ENCODE measurements around the gene MSI2. TPM values are rescaled to one million over a fixed set of nuclear protein-coding genes. Genes with fewer than 3 reads are reported as not detected.

MSI2 gene
- total and polyA plus RNA-seq, 9 of the 15 experiments (the other 6 are each of a cell fraction or from before 2014, with no cell fraction given) = 4.6 to 61.8 (median 42.4) TPM

DNA sequence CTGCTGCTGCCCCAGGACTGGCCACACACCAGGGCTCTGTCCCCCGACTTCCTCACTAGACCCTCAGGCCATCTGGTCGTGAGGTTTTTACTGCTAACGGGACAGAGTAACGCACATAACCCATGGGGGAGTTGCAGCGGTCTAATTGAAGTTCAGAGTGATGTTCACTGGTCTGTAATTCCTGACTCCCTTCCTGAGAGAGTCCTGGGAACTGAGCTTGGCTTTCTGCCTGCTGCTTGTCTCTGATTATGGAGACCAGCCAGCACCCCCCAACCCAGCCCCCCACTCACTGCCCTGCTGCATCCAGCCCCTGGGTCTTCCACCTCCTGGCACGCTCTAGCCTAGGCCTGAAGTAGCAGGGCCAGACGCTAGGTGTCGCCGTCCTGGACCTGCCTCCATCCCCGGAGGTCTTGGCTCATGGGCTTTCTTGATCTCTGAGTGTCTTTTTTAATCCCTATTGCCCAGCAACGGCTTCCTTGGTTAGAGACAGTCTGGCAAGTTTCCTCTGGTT is 295.8 kb downstream of the MSI2 start (continued):
- TF ChIP-seq, protein P1, sequence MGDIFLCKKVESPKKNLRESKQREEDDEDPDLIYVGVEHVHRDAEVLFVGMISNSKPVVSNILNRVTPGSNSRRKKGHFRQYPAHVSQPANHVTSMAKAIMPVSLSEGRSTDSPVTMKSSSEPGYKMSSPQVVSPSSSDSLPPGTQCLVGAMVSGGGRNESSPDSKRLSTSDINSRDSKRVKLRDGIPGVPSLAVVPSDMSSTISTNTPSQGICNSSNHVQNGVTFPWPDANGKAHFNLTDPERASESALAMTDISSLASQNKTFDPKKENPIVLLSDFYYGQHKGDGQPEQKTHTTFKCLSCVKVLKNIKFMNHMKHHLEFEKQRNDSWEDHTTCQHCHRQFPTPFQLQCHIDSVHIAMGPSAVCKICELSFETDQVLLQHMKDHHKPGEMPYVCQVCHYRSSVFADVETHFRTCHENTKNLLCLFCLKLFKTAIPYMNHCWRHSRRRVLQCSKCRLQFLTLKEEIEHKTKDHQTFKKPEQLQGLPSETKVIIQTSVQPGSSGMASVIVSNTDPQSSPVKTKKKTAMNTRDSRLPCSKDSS (IDR thresholded peaks at IDR 0.05; ENCODE audit: low read depth, partially characterized antibody) = no peak
- TF ChIP-seq RAD21 (CRISPR knock-in tag; conservative IDR thresholded peaks at IDR 0.05 in 1 of 2, IDR thresholded peaks at IDR 0.05 in 1 of 2) (peak in 1 of 2 experiments; percentile 41; a peak in 2 of 4 replicates), TSC22D4 (tag; IDR thresholded peaks at IDR 0.05) (no peak), MEIS2 (IDR thresholded peaks at IDR 0.05; ENCODE audit: partially characterized antibody) (no peak), KAT2B (IDR thresholded peaks at IDR 0.05; ENCODE audit: low read depth, low read length) (no peak), ZBTB7A (IDR thresholded peaks at IDR 0.05; ENCODE audit: borderline replicate concordance, control insufficient read depth, low read depth, low read length) (peak; percentile 49; the same call in 1 of the 2 replicates)

DNA sequence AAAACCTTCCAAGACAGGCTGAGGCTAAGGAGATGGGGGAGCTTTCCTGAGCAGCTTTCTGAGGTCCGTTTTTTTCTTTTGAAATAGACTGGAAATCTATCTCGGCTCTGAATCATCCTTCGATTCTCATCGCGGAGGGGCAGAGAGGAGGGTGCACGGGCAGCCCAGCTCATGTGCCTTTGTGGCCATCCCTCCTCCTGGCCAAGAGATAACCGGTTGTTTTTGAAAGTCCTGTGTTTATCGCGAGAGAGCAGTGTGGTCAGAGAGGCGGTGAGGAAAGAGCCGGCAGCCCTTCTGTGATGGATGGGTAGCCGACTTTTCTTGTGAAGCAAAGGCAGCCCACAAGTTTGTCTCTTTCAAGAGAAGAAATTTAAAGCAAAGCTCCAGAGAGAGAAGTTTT is 297.2 kb downstream of the MSI2 start:
- no peaks in the 10 kb centered on the region for H3K9me3 ChIP-seq (replicated peaks; ENCODE audit: control insufficient read depth, insufficient read depth, low read depth, low read length)
- no peaks in the 10 kb centered on the region for H3K27me3 ChIP-seq (ENCODE audit: control insufficient read depth in 2 of 2, insufficient read depth in 2 of 2, low read length in 2 of 2)
- BruUV-seq (replicated peaks) = no TSS peak
- ChIA-PET POLR2A (interaction anchor here (0.6 to 2.2 kb wide), 7 partner anchors 10 to 321 kb away, joined by 3 to 6 read pairs (median 4); no protein-coding TSS in a partner anchor), CTCF (ENCODE audit: low intra/inter-chr PET ratio) (no interaction called here)
- H3K27ac ChIP-seq (ENCODE audit: extremely low read depth, low read depth, low read length) = 0 out of 3 replicates have a peak overlapping the region, but pooled peaks have one; percentile 14
- FAIRE-seq (peak; percentile 92), ATAC-seq (peak; percentile 90), DNase-seq (ENCODE audit: extremely low read depth in 1 of 4, low spot score in 3 of 4) (peak; percentile 63 to 87 (median 75))
- peak overlapping the region; percentile 6 to 12; a peak in 2 of 4 replicates for H3K9ac ChIP-seq (ENCODE audit: insufficient read depth in 1 of 2, low read depth in 2 of 2, low read length in 2 of 2)
- peak overlapping the region; percentile 2; the same call in 1 of the 2 replicates for H2AFZ ChIP-seq (ENCODE audit: low read depth, low read length)
- H3K79me2 ChIP-seq (ENCODE audit: control insufficient read depth, insufficient read depth, low read length) = peaks cover 5% of the 10 kb centered on the region; the same call in 1 of the 3 replicates
- intact Hi-C loops (cut with micrococcal nuclease) = loop anchor here (2.0 to 5.0 kb wide), 2 partner anchors 95 to 119 kb away; no protein-coding TSS in a partner anchor
- H3K4me3 ChIP-seq = no peak overlapping the region
- WGBS (ENCODE audit: insufficient coverage, low coverage, missing lambda C conversion rate) = 1% methylated on average over 12 of the region's 12 CpGs
- peak overlapping the region; percentile 71 for H3K4me2 ChIP-seq (ENCODE audit: insufficient read depth, low read length)
- in situ Hi-C loops (cut with MboI) = no loop called here
- no peaks in the 10 kb centered on the region for H3K9me1 ChIP-seq (ENCODE audit: control insufficient read depth, insufficient read depth, low read length)
- H3K4me1 ChIP-seq (replicated peaks in 1 of 2; ENCODE audit: control insufficient read depth in 2 of 2, insufficient read depth in 2 of 2, low read length in 2 of 2) = peaks cover 29% of the 10 kb centered on the region in 2 experiments; a peak in 4 of 5 replicates
- H3K36me3 ChIP-seq (ENCODE audit: control insufficient read depth, insufficient read depth, low read length) = peaks cover 2% of the 10 kb centered on the region; the same call in 1 of the 3 replicates
- peaks cover 9% of the 10 kb centered on the region; the same call in 1 of the 2 replicates for H4K20me1 ChIP-seq (replicated peaks; ENCODE audit: control insufficient read depth, insufficient read depth, low read length)
- TF ChIP-seq POU5F1 (IDR thresholded peaks at IDR 0.05; ENCODE audit: borderline replicate concordance, low read depth, low read length, partially characterized antibody) (no peak), ARID4B (CRISPR knock-in tag; IDR thresholded peaks at IDR 0.05) (no peak)
- TF ChIP-seq, protein P2, sequence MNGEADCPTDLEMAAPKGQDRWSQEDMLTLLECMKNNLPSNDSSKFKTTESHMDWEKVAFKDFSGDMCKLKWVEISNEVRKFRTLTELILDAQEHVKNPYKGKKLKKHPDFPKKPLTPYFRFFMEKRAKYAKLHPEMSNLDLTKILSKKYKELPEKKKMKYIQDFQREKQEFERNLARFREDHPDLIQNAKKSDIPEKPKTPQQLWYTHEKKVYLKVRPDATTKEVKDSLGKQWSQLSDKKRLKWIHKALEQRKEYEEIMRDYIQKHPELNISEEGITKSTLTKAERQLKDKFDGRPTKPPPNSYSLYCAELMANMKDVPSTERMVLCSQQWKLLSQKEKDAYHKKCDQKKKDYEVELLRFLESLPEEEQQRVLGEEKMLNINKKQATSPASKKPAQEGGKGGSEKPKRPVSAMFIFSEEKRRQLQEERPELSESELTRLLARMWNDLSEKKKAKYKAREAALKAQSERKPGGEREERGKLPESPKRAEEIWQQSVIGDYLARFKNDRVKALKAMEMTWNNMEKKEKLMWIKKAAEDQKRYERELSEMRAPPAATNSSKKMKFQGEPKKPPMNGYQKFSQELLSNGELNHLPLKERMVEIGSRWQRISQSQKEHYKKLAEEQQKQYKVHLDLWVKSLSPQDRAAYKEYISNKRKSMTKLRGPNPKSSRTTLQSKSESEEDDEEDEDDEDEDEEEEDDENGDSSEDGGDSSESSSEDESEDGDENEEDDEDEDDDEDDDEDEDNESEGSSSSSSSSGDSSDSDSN (IDR thresholded peaks at IDR 0.05; ENCODE audit: borderline replicate concordance in 1 of 2, low read depth in 2 of 2, low read length in 2 of 2) = no peak

Data from K562 (cell line).